GM18873 (cell line): ENCODE measurements around the gene AMBN.

ENCODE experiments used
- ATAC-seq: cut with Tn5 transposase; IDR thresholded peaks from one replicate; pipeline ENCODE4 v1.9.1; 2021; ENCODE audit warnings: mild to moderate bottlenecking, moderate library complexity, moderate number of reproducible peaks; ENCODE audit not compliant: unreplicated experiment, low FRiP score

The AMBN gene, protein sequence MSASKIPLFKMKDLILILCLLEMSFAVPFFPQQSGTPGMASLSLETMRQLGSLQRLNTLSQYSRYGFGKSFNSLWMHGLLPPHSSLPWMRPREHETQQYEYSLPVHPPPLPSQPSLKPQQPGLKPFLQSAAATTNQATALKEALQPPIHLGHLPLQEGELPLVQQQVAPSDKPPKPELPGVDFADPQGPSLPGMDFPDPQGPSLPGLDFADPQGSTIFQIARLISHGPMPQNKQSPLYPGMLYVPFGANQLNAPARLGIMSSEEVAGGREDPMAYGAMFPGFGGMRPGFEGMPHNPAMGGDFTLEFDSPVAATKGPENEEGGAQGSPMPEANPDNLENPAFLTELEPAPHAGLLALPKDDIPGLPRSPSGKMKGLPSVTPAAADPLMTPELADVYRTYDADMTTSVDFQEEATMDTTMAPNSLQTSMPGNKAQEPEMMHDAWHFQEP

DNA sequence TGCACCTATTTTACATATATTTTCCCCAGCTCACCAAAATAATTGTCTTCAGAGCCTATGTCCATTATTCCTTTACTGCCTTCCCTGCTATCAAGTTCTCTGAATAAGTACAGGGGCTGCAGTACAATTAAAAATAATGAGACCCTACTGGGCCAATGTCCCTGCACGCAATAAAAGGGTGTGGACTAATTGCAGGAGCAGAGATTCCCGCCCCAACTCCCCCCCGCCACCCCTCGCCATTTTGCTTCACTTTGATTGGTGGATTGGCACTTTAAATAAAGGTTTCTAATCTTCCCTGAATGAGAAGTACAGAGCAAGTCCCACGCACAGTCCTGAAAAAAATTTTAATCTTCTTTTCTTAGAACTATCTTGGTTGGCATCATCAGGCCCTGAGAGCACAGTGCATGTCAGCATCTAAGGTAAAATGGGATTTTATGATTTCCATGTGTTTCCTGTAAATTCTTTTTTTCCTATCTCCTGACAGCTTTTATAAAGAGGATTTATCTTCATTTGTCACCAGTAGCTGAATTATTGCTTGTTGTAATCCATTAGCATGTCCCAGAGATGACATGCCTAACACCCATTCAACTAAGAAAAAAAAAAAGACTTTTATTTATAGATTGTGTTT, at the start of gene AMBN:
AMBN (plus strand) TSS at position 302 of the 628 bp plus-strand sequence; CDS start at position 405, 103 bp downstream.
- no peak for ATAC-seq

- ATAC-seq, result no peak
Observed at GRCh38 chr4:70544279-70544868, 47.7 kb upstream of the AMBN start.

- ATAC-seq, result no peak
Observed at GRCh38 chr4:70556856-70557255, 35.2 kb upstream of the AMBN start.

DNA sequence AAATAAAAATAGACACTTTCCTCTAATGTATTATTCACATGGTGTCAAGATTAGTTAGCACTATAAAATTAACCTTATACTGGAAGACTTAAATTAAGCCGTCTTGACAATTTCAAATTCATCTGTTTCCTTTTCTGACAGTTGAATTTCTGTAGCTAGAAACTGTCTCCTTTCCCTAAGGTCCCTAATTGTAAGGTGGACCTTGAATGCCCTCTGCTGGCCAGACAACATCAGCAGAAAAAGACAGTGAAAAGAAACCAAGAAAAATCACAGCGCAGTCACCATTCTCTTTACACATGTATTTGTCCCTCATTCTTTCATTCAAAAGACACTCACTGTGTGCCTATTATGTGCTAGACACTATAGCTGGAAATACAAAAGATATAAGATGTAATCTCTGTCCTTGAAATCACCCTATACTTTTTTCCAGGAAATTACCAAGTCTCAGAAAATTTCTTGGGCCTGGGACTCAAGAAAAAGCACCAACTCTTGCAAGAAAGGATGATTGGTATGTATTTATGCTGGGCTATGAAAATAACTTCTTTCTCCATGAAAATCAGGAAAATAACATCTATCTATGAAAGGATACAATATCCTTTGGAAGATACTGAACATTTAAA, 32.7 kb upstream of the AMBN start:
- ATAC-seq, result no peak

DNA sequence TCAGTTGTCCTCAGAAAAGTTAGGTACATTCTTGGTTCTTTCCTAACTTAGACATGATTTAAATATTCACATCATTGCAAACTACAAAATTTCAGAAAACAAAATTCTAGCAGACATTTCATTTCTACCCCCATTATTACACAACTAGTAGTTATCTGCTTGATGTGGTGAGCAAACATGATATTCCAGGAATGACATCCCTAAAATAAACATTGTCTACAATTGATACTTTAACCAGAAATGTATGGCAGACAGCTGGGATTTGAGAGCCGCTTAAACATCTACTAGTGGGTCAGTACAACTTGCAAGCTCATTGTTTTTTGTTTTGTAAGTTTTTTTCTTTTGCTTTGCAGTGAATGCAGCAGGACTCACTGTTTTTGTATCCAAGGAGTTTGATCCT, 32.1 kb upstream of the AMBN start:
- ATAC-seq, result no peak

DNA sequence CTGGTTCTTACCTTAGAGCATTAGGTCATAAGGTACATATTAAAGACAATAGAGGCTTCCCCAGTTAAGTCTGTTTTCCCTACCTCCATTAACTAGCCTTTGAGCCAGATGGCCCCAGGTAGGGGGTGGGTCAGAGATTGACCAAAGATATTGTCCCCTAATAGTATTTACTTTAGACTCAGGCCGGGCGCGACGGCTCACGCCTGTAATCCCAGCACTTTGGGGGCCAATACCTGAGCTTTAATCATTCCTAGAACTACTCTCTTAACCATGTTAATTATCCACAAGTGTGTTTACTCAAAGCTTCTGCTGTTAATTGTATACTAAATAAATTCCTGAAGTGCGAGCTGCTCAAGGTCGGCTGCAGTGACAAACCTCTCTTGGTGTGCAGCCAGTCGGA, 28.0 kb upstream of the AMBN start:
- no peak for ATAC-seq

- no peak for ATAC-seq
Observed at GRCh38 chr4:70570796-70571195, 21.3 kb upstream of the AMBN start.

GRCh38 chr4:70571772-70572171, 20.3 kb upstream of the AMBN start:
- ATAC-seq, result no peak

DNA sequence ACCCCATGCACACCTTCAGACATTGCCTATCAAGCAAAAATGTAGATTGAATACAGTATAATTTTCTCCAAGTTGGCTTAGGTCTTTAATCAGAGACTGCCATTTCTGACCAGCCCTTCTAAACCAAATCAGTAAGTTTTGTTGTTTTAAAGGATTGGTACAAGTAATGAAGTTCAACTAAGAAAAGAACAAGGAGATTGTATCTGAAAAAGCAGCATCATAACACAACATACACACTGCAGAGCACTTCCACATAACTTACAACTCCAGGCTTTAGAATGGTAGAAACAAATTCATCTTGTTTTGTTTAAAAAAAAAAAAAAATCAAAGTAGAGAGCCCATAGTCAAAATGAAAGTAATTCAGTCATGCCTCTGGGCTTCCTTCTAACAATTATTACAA, 16.1 kb upstream of the AMBN start:
- no peak for ATAC-seq

DNA sequence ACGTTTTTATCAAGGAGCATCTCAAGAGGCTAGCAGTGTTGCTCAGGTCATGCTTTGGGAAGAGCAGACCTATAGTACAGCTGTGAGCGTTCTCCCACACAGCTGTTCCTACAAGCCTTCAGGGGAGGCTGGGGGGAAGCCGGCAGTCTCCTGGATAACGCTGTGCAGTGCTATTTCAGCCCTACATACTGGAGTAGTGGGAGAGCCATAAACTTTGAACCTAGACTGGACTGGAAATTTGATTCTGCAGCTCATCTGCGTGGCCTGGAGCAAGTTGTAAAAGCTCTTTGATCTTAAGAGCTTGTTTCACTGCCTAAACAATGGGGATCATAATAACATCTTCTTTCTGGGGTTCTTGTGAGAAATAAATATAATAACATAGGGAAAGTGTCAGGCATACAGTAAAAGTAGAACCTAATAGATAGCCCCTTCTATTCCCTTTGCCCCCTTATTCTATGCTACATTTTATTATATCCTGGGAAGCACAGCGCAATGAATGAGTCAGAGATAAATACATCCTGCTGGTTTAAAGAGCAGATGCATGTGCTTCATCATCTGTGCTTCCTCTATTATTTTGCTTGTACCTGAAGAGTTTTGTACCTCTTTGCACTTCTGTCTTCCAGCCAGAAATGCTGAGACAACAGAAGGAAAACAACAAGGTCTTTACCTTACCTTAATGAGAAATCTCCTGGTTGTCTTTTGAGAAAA, 14.7 kb upstream of the AMBN start:
- no peak for ATAC-seq

GRCh38 chr4:70581980-70582379, 10.1 kb upstream of the AMBN start:
- no peak for ATAC-seq

- ATAC-seq, result no peak
Observed at GRCh38 chr4:70583952-70584834, 7.9 kb upstream of the AMBN start.

- ATAC-seq, result no peak
Observed at GRCh38 chr4:70586841-70587240, 5.2 kb upstream of the AMBN start.

- ATAC-seq, result peak; percentile 95
Observed at GRCh38 chr4:70589785-70590184, 2.3 kb upstream of the AMBN start.

- no peak for ATAC-seq
Observed at GRCh38 chr4:70594196-70594595, 2.1 kb downstream of the AMBN start.

DNA sequence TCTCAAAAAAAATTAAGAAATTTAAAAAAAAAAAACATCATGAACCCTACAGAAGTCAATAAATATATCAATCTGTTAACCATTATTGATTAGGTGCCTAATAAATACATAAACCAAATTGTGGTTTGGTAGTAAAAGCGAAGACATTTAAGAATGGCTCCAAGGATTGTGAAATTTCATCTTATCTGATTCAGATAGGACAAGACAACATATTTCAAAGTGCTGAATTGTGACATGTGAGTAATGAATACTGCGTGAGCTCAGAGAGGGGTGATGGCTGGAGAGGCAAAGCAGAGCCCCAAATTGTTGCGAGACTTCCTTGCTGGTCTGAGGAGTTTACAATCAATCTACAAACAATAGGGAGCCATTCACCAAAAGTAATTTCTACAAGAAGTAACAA, 8.2 kb downstream of the AMBN start:
- ATAC-seq, result no peak

GRCh38 chr4:70600977-70601376, 8.9 kb downstream of the AMBN start:
- ATAC-seq, result no peak

DNA sequence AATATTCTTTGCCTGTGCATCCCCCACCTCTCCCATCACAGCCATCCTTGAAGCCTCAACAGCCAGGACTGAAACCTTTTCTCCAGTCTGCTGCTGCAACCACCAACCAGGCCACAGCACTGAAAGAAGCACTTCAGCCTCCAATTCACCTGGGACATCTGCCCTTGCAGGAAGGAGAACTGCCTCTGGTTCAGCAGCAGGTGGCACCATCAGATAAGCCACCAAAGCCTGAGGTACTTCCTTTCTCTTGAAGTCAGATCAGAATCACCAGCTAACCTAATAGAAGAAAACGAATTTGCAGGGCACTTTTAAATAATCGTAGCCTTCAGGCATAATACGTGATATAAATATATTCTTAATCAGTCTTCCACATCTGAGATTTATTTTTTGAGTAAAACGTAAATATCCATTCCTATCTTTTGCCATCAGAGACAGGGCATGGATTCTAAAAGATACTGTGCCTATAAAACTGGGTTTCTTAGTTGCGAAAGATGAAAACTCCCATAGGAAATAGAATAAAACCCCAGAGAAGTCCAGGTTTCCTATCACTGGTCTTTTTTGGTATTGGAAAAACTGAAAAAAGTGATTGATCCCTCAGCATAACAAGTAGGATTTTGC, 9.5 kb downstream of the AMBN start:
- peak; percentile 97 for ATAC-seq

GRCh38 chr4:70603856-70604255, 11.8 kb downstream of the AMBN start:
- ATAC-seq, result no peak
